ENCODE data around the gene IFI27.

The IFI27 gene

DNA sequence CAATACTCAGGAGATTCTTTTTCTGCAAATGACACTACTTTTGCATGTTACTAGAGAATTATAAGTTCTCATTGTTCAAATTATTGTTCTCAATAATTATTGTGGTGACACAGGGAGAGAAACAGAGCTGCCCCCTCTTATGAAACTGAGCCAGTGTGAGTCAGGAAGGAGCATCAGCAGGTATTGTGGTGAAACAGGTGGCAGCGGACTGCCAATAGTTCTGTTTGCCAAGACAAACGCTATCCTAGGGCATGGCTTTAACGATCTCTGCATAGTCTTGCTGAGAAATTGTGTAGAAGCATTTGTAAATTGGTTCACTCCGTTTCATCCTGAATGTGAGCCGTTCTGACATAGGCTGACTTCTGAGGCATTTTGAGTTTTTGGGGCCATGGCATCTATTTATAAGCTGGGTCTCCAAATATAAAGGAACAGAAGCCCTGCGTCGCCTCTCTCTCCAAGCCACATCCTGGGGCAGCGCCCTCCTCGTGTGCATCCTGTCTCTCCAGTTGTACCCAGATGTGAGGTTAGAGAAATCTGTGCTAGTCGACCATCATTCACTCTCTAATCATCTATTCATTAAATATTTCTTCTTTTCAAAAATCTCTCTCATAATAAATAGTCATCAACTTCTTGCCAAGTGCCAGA is 47.8 kb downstream of the IFI27 start:
- DNase-seq: no peak

DNA sequence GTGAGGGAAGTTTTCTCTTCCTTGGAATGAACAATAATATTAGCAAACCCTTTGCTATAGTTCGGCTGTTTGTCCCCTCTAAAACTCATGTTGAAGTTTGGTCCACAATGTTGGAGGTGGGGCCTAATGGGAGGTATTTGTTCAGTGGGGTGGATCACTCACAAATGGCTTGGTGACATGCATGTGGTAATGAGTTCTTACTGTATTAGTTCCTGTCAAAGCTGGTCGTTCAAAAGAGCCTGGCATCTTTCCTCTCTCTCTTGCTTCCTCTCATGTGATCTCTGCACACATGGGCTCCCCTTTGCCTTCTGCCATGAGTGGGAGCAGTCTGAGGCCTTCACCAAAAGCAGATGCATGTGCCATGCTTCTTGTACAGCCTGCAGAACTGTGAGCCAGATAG is 50.5 kb downstream of the IFI27 start:
- no peak for DNase-seq

GRCh38 chr14:94161981-94162380 is 51.4 kb downstream of the IFI27 start:
- DNase-seq: no peak

DNA sequence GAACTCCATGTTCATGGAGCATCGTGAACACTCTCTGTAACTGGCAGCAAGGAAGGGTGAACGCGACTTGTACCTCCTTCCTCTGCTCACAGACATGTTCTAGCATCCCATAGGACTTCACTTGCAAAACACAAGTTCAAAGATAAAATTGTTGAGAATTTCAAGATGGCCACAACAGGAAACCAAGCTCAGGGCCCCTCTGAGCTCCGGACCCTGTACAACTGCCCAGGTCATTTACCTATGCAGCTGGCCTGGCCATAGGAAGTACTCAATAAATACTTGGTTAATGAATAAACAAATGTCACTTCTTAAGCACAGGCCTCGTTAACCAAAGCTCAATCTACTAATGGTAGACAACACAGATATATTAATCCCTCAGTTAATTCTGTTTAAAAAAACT is 51.9 kb downstream of the IFI27 start:
- DNase-seq: no peak

DNA sequence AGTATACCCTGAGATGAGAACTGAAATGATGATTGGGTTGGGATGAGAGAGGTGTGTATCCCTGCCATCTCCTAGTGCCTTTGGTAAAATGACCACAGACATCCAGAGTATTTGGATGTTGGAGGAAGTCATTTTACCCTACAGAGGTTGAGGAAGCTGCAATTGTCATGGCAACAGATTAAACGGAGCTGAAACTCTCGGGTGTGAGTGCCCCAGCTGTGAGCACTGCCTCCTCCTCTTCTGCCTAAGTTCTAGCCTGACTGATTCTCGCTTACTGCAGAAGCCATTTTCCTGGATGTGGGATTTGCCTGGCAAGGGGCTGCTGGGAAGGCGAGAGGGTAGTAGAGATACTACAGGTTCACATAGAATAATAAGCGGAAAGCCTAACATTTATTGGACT is 53.3 kb downstream of the IFI27 start:
- DNase-seq: no peak

GRCh38 chr14:94164685-94165431 is 54.3 kb downstream of the IFI27 start:
- DNase-seq: no peak

DNA sequence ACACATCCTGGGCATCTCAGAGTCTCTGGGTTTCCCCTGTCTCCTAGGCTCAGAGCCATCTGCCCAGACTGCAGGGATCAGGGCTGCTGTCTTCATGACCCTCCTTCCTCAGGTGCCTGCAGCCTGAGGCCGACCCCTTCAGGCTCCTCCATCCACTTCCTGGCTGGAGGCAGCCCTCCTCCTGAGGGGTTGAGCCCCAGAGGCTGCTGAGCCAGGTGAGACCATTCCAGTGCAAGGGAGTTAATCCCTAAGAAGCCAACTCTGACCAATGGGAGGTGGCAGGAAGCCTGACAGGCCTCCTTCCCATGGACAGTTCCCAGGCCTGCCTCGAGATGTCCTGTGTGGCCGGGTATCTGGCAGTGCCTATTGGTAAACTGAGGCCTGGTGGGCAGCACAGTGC is 55.2 kb downstream of the IFI27 start:
- DNase-seq: no peak
